Cardiac fibroblast (primary cell): ENCODE results near the gene RPL10.

Experiments used
- DNase-seq, 2 donors: peaks; one replicate each; pipeline versions ENCODE4 v3.0.0 to v3.0.0-alpha.2; 2010; ENCODE audit warnings: low read depth in 2 of 2
- H3K4me3 ChIP-seq, 2 donors: replicated peaks in 1 of 2; 1 replicate in 1 of 2; 2 replicates in 1 of 2; pipeline ENCODE4 v1.5.1; 2011; ENCODE audit warnings: low read depth in 2 of 2, low read length in 2 of 2, mild to moderate bottlenecking in 2 of 2, moderate library complexity in 1 of 2
- TF ChIP-seq, protein P1 (sequence below): IDR thresholded peaks from one replicate; pipeline ENCODE4 v1.5.1; 2011; ENCODE audit warnings: low read depth, mild to moderate bottlenecking, low read length, inconsistent platforms

The RPL10 gene

DNA sequence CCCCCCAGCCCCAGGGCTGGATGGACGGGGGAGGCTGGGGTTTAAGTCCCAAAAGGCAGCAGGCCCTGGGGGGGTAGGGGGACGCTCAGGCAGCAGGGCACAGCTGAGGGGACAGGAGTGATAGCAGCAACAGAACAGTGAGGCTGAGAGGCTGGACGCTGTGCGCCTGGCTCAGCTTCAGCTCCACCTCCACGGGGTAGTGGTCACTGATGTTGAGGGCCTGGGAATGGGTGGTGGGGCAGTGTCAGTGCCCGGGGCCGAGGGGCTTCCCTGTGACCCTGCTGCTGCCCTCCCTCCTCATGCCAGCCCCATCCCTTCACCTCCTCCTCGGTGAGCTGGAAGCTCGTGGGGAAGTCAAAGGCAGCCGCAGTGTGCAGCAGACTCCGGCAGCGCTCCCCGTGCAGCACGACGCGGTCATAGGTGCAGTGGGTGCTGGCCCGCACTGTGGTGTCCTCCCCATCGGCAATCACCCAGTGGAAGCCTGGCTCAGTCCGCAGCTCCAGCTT lies 4.5 kb downstream of the RPL10 start:
- H3K4me3 ChIP-seq, result no peak overlapping the region
- TF ChIP-seq, protein P1, sequence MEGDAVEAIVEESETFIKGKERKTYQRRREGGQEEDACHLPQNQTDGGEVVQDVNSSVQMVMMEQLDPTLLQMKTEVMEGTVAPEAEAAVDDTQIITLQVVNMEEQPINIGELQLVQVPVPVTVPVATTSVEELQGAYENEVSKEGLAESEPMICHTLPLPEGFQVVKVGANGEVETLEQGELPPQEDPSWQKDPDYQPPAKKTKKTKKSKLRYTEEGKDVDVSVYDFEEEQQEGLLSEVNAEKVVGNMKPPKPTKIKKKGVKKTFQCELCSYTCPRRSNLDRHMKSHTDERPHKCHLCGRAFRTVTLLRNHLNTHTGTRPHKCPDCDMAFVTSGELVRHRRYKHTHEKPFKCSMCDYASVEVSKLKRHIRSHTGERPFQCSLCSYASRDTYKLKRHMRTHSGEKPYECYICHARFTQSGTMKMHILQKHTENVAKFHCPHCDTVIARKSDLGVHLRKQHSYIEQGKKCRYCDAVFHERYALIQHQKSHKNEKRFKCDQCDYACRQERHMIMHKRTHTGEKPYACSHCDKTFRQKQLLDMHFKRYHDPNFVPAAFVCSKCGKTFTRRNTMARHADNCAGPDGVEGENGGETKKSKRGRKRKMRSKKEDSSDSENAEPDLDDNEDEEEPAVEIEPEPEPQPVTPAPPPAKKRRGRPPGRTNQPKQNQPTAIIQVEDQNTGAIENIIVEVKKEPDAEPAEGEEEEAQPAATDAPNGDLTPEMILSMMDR, result no peak
- DNase-seq, result no peak

- TF ChIP-seq, protein P1, result no peak
- no peak for DNase-seq
- no peak overlapping the region for H3K4me3 ChIP-seq
Observed at GRCh38 chrX:154403192-154403591, 5.0 kb downstream of the RPL10 start.

DNA sequence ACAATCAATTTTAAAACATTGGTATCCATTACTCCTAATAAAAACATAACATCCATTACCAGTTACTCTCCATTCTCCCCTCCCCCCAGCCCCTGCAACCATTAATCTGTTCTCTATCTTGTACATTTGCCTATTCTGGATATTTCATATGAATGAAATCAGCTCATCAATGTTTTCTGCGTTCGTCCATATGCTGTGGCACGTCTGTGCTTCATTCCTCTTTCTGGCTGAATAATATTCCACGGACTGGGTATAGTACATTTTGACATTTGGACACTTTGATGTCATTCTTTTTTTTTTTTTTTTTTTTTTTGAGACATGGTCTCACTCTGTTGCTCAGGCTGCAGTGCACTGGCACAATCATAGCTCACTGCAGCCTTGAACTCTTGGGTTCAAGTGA lies 5.7 kb downstream of the RPL10 start:
- no peak overlapping the region for H3K4me3 ChIP-seq
- TF ChIP-seq, protein P1, result no peak
- DNase-seq, result no peak

- TF ChIP-seq, protein P1, result no peak
- no peak overlapping the region for H3K4me3 ChIP-seq
- no peak for DNase-seq
Observed at GRCh38 chrX:154404625-154405192, 6.5 kb downstream of the RPL10 start.

DNA sequence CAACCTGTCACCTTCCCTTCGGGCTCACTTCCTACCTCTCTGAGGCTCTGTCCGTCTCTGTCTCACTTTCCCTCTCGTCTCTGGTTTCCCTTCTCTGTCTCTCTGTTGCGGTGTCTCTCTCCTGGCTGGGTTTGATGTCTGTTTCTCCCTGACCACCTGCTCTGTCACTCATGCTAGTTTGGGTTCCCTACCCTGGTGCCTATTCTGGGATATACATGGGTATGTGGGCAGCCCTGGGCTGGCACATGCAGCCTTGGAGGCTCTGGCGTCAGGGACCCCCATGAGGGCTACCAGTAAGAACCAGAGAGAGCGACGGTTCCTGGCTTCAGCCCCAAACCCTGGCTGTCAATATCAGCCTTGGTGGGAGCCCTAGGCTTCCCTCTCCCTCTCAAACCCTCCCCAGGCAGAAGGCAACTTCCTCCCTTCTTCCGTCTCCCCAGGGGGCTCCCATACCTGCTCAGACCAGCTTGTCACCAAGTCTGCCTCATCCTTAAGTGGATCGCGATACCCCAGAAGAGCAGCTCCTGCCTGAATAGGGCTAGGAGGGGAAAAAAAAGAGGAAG lies 10.6 kb downstream of the RPL10 start:
- DNase-seq, result no peak
- TF ChIP-seq, protein P1, result no peak
- H3K4me3 ChIP-seq, result peak overlapping the region; percentile 36 to 60

- DNase-seq, result peak; percentile 88 to 92
- H3K4me3 ChIP-seq, result peak within 1 kb of the TSS; percentile 36 to 60
- TF ChIP-seq, protein P1, result no peak
Observed at GRCh38 chrX:154409222-154409871, 11.2 kb downstream of the RPL10 start, which contains the start of gene DNASE1L1. TSS of gene DNASE1L1 (minus strand) at chrX:154409254. CDS start at chrX:154405568, 3,686 bp downstream.
